Measurements from ENCODE around the gene P3H2. TPM values are rescaled to one million over a fixed set of nuclear protein-coding genes. Genes with fewer than 3 reads are reported as not detected.

Gene P3H2
- total RNA-seq, 4 donors from 2014 or later = 2.7 to 17.9 (median 12.9) TPM

DNA sequence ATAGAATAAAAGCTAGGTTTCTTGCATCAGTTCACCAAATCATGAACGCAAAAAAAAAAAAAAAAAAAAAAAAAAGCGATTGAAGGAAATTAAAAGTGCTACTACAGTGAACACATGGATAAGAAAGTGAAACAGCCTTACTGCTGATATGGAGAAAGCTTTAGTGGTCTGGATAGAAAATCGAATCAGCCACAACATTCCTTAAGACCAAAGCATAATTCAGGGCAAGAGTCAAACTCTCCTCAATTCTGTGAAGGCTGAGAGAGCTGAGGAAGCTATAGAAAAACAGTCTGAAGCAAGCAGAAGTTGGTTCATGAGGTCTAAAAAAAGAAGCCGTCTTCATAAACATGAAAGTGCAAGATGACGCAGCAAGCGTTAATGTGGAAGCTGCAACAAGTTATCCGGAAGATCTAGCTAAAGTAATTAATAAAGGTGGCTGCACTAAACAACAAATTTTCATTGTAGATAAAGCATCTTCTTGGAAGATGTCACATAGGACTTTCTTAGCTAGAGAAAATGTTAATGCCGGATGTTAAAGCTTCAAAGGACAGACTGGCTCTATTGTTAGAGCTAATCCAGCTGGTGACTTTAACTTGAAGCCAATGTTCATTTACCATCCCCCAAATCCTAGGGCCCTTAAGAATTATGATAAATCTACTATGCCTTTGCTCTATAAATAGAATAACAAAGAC, 19.2 kb downstream of the P3H2 start:
- DNase-seq (ENCODE audit: low spot score in 2 of 2) = no peak
- TF ChIP-seq EP300 (IDR thresholded peaks at IDR 0.05) (peak in 1 of 2 donors; percentile 11), POLR2A (IDR thresholded peaks at IDR 0.05) (no peak)
- Histone ChIP-seq H3K9me3 (no peaks in the 10 kb centered on the region), H3K27ac (peak overlapping the region in 3 of 4 donors; percentile 42 to 69 (median 54)), H3K4me3 (peak overlapping the region in 2 of 4 donors; percentile 11 to 16), H3K4me1 (peaks cover 0 to 12% (median 0%) of the 10 kb centered on the region in 4 donors), H3K36me3 (no peaks in the 10 kb centered on the region), H3K27me3 (no peaks in the 10 kb centered on the region)
- WGBS, 2 donors = 37 to 48% methylated on average over 8 of the region's 8 CpGs

DNA sequence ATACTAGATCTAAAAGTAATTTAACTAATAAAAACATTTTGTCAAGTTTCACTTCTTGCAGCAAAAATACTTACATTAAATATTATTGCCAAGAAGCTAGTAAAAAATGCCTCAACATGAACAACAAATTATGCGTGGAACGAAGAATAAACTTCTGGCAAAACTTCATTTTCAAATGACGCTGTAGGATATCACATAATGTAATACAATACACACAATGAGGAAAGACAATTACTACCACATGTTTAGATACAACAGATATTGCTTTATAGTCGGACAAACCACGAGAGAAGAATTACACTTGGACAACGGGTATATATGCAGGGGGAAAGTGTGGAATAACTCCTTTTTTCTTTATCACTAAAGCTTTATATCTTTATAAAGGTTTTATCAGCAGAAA, 21.6 kb downstream of the P3H2 start:
- no peaks in the 10 kb centered on the region for H3K36me3 ChIP-seq
- WGBS, 2 donors = 74 to 79% methylated on average over 6 of the region's 6 CpGs

DNA sequence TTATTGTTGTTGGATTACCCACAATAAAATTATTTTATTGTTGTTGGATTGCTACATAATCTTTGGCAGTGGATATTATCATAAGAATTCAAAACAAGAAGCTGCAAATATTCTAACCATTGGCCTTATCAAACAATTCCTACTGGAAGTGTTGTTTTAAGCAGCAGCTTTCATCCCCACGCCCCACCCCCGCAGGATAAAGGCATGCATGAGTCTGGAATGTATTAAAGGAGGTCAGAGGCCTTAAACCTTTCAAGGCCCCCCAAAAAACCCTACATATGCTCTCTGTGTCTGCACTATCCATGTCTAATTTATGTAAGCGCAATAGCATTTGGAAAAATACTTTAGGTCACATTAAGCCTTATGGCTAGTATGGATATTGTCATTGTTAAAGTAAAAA, 23.1 kb downstream of the P3H2 start:
- 55 to 62% methylated on average over 3 of the region's 3 CpGs for WGBS, 2 donors
- Histone ChIP-seq H3K27ac (no peak overlapping the region), H3K4me3 (no peak overlapping the region), H3K4me1 (peaks cover 0 to 20% (median 0%) of the 10 kb centered on the region in 4 donors), H3K9me3 (no peaks in the 10 kb centered on the region), H3K36me3 (no peaks in the 10 kb centered on the region), H3K27me3 (no peaks in the 10 kb centered on the region)
- DNase-seq (ENCODE audit: low spot score in 2 of 2) = no peak
- TF ChIP-seq POLR2A (IDR thresholded peaks at IDR 0.05) (no peak), EP300 (IDR thresholded peaks at IDR 0.05) (no peak)
- TF ChIP-seq, protein P1, sequence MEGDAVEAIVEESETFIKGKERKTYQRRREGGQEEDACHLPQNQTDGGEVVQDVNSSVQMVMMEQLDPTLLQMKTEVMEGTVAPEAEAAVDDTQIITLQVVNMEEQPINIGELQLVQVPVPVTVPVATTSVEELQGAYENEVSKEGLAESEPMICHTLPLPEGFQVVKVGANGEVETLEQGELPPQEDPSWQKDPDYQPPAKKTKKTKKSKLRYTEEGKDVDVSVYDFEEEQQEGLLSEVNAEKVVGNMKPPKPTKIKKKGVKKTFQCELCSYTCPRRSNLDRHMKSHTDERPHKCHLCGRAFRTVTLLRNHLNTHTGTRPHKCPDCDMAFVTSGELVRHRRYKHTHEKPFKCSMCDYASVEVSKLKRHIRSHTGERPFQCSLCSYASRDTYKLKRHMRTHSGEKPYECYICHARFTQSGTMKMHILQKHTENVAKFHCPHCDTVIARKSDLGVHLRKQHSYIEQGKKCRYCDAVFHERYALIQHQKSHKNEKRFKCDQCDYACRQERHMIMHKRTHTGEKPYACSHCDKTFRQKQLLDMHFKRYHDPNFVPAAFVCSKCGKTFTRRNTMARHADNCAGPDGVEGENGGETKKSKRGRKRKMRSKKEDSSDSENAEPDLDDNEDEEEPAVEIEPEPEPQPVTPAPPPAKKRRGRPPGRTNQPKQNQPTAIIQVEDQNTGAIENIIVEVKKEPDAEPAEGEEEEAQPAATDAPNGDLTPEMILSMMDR (IDR thresholded peaks at IDR 0.05) = no peak

More for the DNA sequence above, 21.6 kb downstream of the P3H2 start:
- H3K27me3 ChIP-seq = no peaks in the 10 kb centered on the region
- no peak overlapping the region for H3K4me3 ChIP-seq
- H3K9me3 ChIP-seq = no peaks in the 10 kb centered on the region
- H3K27ac ChIP-seq = no peak overlapping the region
- H3K4me1 ChIP-seq = peaks cover 0 to 17% (median 0%) of the 10 kb centered on the region in 4 donors
- no peak for DNase-seq (ENCODE audit: low spot score in 2 of 2)
- TF ChIP-seq, protein P1 (IDR thresholded peaks at IDR 0.05) = no peak
- TF ChIP-seq EP300 (IDR thresholded peaks at IDR 0.05) (no peak), POLR2A (IDR thresholded peaks at IDR 0.05) (no peak)

DNA sequence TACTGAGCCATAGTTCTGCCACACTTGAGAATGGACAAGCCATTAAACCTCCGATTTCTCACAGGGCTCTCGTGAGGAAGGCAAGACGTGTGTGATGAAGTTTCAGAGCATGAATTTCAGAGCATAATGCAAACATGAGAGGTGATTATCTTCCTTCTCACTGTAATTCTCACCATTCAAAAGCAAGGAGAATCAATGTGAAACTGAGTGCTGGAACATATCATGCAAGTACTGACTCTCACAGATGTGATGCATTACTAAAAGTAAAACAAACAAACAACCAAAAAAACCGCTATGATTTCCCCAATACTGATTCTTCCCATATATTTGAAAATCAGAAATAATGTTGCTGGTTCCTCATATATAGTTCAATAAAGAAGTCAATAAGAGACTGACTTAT, 23.7 kb downstream of the P3H2 start:
- Histone ChIP-seq H3K9me3 (no peaks in the 10 kb centered on the region), H3K4me3 (no peak overlapping the region), H3K4me1 (peaks cover 0 to 23% (median 0%) of the 10 kb centered on the region in 4 donors), H3K27me3 (no peaks in the 10 kb centered on the region), H3K27ac (no peak overlapping the region), H3K36me3 (no peaks in the 10 kb centered on the region)
- DNase-seq (ENCODE audit: low spot score in 2 of 2) = no peak
- TF ChIP-seq, protein P1 (IDR thresholded peaks at IDR 0.05) = no peak
- no peak for TF ChIP-seq EP300 (IDR thresholded peaks at IDR 0.05)
- 81 to 84% methylated on average over 4 of the region's 4 CpGs for WGBS, 2 donors

DNA sequence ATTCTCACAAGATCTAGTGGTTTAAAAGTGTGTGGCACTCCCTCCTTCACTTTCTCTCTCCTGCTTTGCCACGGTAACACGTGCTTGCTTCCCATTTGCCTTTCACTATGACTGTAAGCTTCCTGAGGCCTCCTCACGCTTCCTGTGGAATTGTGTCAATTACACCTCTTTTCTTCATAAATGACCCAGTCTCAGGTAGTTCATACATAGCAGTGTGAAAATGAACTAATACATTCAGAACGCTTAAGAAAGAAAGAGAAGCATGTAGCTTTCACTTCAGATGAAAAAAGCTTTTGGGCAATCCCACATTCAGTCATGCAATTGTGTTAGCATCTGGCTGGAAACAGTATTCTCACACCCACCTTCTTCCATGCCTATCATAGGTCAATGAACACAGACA, 24.4 kb downstream of the P3H2 start:
- Histone ChIP-seq H3K27me3 (no peaks in the 10 kb centered on the region), H3K4me3 (no peak overlapping the region), H3K27ac (no peak overlapping the region), H3K36me3 (no peaks in the 10 kb centered on the region), H3K9me3 (no peaks in the 10 kb centered on the region), H3K4me1 (peaks cover 0 to 21% (median 0%) of the 10 kb centered on the region in 4 donors)
- TF ChIP-seq POLR2A (IDR thresholded peaks at IDR 0.05) = no peak
- no peak for TF ChIP-seq EP300 (IDR thresholded peaks at IDR 0.05)
- TF ChIP-seq, protein P1 (IDR thresholded peaks at IDR 0.05) = no peak
- 89 to 96% methylated on average over 4 of the region's 4 CpGs for WGBS, 2 donors
- DNase-seq (ENCODE audit: low spot score in 2 of 2) = no peak
